Neural cell (in vitro differentiated cells): ENCODE measurements around the gene FSIP1. TPM values are rescaled to one million over a fixed set of nuclear protein-coding genes. Genes with fewer than 3 reads are reported as not detected.

Experiments
- H2AFZ ChIP-seq: fragments of 200-600, 300-800 bp; sonication (generic), shearing (Covaris generic); 2 replicates; pipeline ENCODE4 v1.6.0; 2014; ENCODE audit warnings: low read depth, mild to moderate bottlenecking, antibody characterized with exemption, low read length, moderate library complexity
- H3F3A ChIP-seq: fragments of 200-600 bp; shearing (Covaris generic); 2 replicates; pipeline ENCODE4 v1.6.1; 2016; ENCODE audit warnings: mild to moderate bottlenecking, moderate library complexity, mixed read lengths, antibody characterized with exemption, low read length; ENCODE audit not compliant: insufficient read depth, poor library complexity, severe bottlenecking
- H3K27ac ChIP-seq: fragments of 200-600, 300-800 bp; sonication (generic), shearing (Covaris generic); 2 replicates; pipeline ENCODE4 v1.5.1; 2014; ENCODE audit warnings: mild to moderate bottlenecking, low read length, moderate library complexity
- H3K27me3 ChIP-seq: fragments of 300-800, 200-600 bp; sonication (generic), shearing (Covaris generic); 2 replicates; pipeline ENCODE4 v1.6.0; 2014; ENCODE audit warnings: mild to moderate bottlenecking, low read depth, low read length, moderate library complexity; ENCODE audit not compliant: insufficient read depth
- H3K36me3 ChIP-seq: fragments of 300-800, 200-600 bp; sonication (generic), shearing (Covaris generic); 2 replicates; pipeline ENCODE4 v1.5.1; 2014; ENCODE audit warnings: mild to moderate bottlenecking, antibody characterized with exemption, low read length, moderate library complexity; ENCODE audit not compliant: insufficient read depth
- H3K4me2 ChIP-seq: fragments of 300-800, 200-600 bp; sonication (generic), shearing (Covaris generic); 2 replicates; pipeline ENCODE4 v1.6.0; 2014; ENCODE audit warnings: mild to moderate bottlenecking, low read length
- H3K4me3 ChIP-seq: fragments of 300-800, 200-600 bp; sonication (generic), shearing (Covaris generic); 2 replicates; pipeline ENCODE4 v1.5.1; 2014; ENCODE audit warnings: mild to moderate bottlenecking, low read length, moderate library complexity
- H3K79me2 ChIP-seq: fragments of 200-600 bp; shearing (Covaris generic); replicated peaks from 2 replicates; pipeline ENCODE4 v1.6.0; 2014; ENCODE audit warnings: mild to moderate bottlenecking, low read length, moderate library complexity; ENCODE audit not compliant: insufficient read depth
- H3K9ac ChIP-seq: fragments of 300-800, 200-600 bp; sonication (generic), shearing (Covaris generic); 2 replicates; pipeline ENCODE4 v1.6.1; 2016; ENCODE audit warnings: mild to moderate bottlenecking, low read length, mixed read lengths
- H3K9me2 ChIP-seq: fragments of 200-600 bp; shearing (Covaris generic); 2 replicates; pipeline ENCODE4 v1.6.1; 2016; ENCODE audit warnings: mild to moderate bottlenecking, low read length, mixed read lengths; ENCODE audit not compliant: insufficient read depth
- H3K9me3 ChIP-seq: fragments of 200-600, 300-800 bp; sonication (generic), shearing (Covaris generic); 2 replicates; pipeline ENCODE4 v1.6.1; 2016; ENCODE audit warnings: mild to moderate bottlenecking, mixed run types, low read length, moderate library complexity, mixed read lengths
- H4K20me1 ChIP-seq: fragments of 200-600 bp; shearing (Covaris generic); 2 replicates; pipeline ENCODE4 v1.6.1; 2016; ENCODE audit warnings: mild to moderate bottlenecking, mixed run types; ENCODE audit not compliant: insufficient read depth
- EP300 ChIP-seq: fragments of 450-650 bp; conservative IDR thresholded peaks from 2 replicates; pipeline ENCODE4 v1.6.1; 2014; ENCODE audit warnings: antibody characterized with exemption, mild to moderate bottlenecking, moderate library complexity; ENCODE audit not compliant: poor library complexity, severe bottlenecking
- EZH2 ChIP-seq: fragments of 200-600, 300-800 bp; shearing (Covaris generic), sonication (generic); IDR thresholded peaks from 2 replicates; pipeline ENCODE4 v1.6.1; 2014; ENCODE audit warnings: antibody characterized with exemption, low read length, borderline replicate concordance, mild to moderate bottlenecking; ENCODE audit not compliant: insufficient read depth, poor library complexity, severe bottlenecking
- MXI1 ChIP-seq: fragments of 450-650 bp; conservative IDR thresholded peaks from 2 replicates; pipeline ENCODE4 v1.6.1; 2014; ENCODE audit warnings: antibody characterized with exemption, mild to moderate bottlenecking; ENCODE audit not compliant: poor library complexity, severe bottlenecking
- POLR2AphosphoS5 ChIP-seq: IDR thresholded peaks from 2 replicates; pipeline ENCODE4 v1.6.1; 2012
- RAD21 ChIP-seq: fragments of 450-650 bp; conservative IDR thresholded peaks from 2 replicates; pipeline ENCODE4 v1.6.1; 2014; ENCODE audit warnings: antibody characterized with exemption, mild to moderate bottlenecking, moderate library complexity
- SMC3 ChIP-seq: fragments of 450-650 bp; conservative IDR thresholded peaks from 2 replicates; pipeline ENCODE4 v1.6.1; 2014; ENCODE audit warnings: antibody characterized with exemption, mild to moderate bottlenecking, moderate library complexity; ENCODE audit not compliant: poor library complexity
- TAF1 ChIP-seq: IDR thresholded peaks from 2 replicates; pipeline ENCODE4 v1.6.1; 2012; ENCODE audit warnings: low read depth
- polyA plus RNA-seq: library from polyadenylated mRNA; depleted of rRNA; stranded (reverse); fragments of >200 nt; gene quantifications from 2 replicates; pipeline ENCODE4 v1.2.3, GENCODE V29; 2014
- TF ChIP-seq, protein P1 (sequence below): fragments of 450-650 bp; IDR thresholded peaks from 2 replicates; pipeline ENCODE4 v1.5.1; 2014; ENCODE audit warnings: antibody characterized with exemption, mild to moderate bottlenecking, moderate library complexity; ENCODE audit not compliant: poor library complexity, severe bottlenecking
- TF ChIP-seq, protein P2 (sequence below): IDR thresholded peaks from 2 replicates; pipeline ENCODE4 v1.6.1; 2012; ENCODE audit warnings: borderline replicate concordance

Gene FSIP1
- polyA plus RNA-seq, 1 donor from 2014 or later = 3.8 TPM

DNA sequence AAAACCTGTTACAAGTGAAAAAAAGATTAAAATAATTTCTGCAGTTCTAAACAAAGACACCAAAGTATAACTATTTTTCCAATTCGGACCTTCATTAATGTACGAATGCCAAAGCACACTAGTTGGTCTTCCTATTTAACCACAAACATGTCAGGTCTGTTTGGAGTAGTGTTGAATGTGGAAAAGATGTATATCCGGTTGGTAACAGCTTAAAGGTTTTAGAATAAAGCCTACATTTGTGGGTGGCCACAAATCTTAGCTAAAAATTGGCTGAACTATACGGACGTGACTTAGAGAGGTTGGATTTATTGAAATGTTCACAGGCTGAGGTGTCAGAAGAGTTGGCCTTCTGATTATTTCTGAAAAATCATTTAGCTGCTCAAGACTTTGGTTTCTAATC, 78.4 kb downstream of the FSIP1 start:
- H4K20me1 ChIP-seq = no peaks in the 10 kb centered on the region
- no peak for TF ChIP-seq EZH2
- TF ChIP-seq, protein P1, sequence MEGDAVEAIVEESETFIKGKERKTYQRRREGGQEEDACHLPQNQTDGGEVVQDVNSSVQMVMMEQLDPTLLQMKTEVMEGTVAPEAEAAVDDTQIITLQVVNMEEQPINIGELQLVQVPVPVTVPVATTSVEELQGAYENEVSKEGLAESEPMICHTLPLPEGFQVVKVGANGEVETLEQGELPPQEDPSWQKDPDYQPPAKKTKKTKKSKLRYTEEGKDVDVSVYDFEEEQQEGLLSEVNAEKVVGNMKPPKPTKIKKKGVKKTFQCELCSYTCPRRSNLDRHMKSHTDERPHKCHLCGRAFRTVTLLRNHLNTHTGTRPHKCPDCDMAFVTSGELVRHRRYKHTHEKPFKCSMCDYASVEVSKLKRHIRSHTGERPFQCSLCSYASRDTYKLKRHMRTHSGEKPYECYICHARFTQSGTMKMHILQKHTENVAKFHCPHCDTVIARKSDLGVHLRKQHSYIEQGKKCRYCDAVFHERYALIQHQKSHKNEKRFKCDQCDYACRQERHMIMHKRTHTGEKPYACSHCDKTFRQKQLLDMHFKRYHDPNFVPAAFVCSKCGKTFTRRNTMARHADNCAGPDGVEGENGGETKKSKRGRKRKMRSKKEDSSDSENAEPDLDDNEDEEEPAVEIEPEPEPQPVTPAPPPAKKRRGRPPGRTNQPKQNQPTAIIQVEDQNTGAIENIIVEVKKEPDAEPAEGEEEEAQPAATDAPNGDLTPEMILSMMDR = no peak
- H3K4me3 ChIP-seq = no peak overlapping the region
- no peaks in the 10 kb centered on the region for H3K36me3 ChIP-seq
- no peaks in the 10 kb centered on the region for H3K9me3 ChIP-seq
- H2AFZ ChIP-seq = no peak overlapping the region
- no peaks in the 10 kb centered on the region for H3F3A ChIP-seq
- H3K79me2 ChIP-seq = no peaks in the 10 kb centered on the region
- no peaks in the 10 kb centered on the region for H3K9me2 ChIP-seq
- H3K4me2 ChIP-seq = no peak overlapping the region
- no peaks in the 10 kb centered on the region for H3K27me3 ChIP-seq
- no peak overlapping the region for H3K27ac ChIP-seq
- H3K9ac ChIP-seq = no peak overlapping the region

DNA sequence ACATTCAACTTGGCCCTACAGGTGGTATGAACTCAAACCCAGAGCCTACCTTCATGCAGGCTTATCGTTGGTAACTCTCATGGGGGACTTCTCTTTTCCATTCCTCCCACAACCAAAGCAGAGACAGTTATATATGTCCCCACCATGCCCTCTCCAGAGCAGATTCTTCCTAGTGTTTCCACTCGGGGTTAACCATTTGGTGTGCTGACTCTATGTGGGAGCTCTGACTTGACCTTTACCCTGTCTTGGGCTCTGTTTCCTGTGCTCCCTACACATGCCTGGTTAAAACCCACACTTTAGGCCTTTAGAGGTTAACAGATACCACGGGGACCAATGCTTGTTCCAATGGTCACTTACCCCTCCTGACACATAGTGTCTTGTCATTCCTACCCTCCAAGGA, 80.7 kb downstream of the FSIP1 start:
- H4K20me1 ChIP-seq = no peaks in the 10 kb centered on the region
- H2AFZ ChIP-seq = no peak overlapping the region
- H3K79me2 ChIP-seq = no peaks in the 10 kb centered on the region
- H3F3A ChIP-seq = no peaks in the 10 kb centered on the region
- H3K36me3 ChIP-seq = no peaks in the 10 kb centered on the region
- TF ChIP-seq EP300 (no peak), SMC3 (no peak), RAD21 (no peak), TAF1 (no peak), POLR2AphosphoS5 (no peak), EZH2 (no peak), MXI1 (no peak)
- TF ChIP-seq, protein P1 = no peak
- TF ChIP-seq, protein P2, sequence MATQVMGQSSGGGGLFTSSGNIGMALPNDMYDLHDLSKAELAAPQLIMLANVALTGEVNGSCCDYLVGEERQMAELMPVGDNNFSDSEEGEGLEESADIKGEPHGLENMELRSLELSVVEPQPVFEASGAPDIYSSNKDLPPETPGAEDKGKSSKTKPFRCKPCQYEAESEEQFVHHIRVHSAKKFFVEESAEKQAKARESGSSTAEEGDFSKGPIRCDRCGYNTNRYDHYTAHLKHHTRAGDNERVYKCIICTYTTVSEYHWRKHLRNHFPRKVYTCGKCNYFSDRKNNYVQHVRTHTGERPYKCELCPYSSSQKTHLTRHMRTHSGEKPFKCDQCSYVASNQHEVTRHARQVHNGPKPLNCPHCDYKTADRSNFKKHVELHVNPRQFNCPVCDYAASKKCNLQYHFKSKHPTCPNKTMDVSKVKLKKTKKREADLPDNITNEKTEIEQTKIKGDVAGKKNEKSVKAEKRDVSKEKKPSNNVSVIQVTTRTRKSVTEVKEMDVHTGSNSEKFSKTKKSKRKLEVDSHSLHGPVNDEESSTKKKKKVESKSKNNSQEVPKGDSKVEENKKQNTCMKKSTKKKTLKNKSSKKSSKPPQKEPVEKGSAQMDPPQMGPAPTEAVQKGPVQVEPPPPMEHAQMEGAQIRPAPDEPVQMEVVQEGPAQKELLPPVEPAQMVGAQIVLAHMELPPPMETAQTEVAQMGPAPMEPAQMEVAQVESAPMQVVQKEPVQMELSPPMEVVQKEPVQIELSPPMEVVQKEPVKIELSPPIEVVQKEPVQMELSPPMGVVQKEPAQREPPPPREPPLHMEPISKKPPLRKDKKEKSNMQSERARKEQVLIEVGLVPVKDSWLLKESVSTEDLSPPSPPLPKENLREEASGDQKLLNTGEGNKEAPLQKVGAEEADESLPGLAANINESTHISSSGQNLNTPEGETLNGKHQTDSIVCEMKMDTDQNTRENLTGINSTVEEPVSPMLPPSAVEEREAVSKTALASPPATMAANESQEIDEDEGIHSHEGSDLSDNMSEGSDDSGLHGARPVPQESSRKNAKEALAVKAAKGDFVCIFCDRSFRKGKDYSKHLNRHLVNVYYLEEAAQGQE = no peak
- no peak overlapping the region for H3K4me2 ChIP-seq
- H3K4me3 ChIP-seq = no peak overlapping the region
- no peaks in the 10 kb centered on the region for H3K27me3 ChIP-seq
- no peak overlapping the region for H3K9ac ChIP-seq
- H3K9me3 ChIP-seq = no peaks in the 10 kb centered on the region
- no peak overlapping the region for H3K27ac ChIP-seq
- no peaks in the 10 kb centered on the region for H3K9me2 ChIP-seq
